C4-2B (cell line): ENCODE measurements around the gene TYRP1.

Source experiments
- ZFX ChIP-seq: fragments of 450-650 bp; IDR thresholded peaks from 2 replicates; pipeline ENCODE4 v1.6.1; 2017
- TF ChIP-seq, protein P1 (sequence below): fragments of 450-650 bp; conservative IDR thresholded peaks from 2 replicates; pipeline ENCODE4 v1.5.1; 2017; ENCODE audit warnings: mild to moderate bottlenecking

GRCh38 chr9:12657233-12657632 lies 36.0 kb upstream of the TYRP1 start:
- TF ChIP-seq, protein P1, sequence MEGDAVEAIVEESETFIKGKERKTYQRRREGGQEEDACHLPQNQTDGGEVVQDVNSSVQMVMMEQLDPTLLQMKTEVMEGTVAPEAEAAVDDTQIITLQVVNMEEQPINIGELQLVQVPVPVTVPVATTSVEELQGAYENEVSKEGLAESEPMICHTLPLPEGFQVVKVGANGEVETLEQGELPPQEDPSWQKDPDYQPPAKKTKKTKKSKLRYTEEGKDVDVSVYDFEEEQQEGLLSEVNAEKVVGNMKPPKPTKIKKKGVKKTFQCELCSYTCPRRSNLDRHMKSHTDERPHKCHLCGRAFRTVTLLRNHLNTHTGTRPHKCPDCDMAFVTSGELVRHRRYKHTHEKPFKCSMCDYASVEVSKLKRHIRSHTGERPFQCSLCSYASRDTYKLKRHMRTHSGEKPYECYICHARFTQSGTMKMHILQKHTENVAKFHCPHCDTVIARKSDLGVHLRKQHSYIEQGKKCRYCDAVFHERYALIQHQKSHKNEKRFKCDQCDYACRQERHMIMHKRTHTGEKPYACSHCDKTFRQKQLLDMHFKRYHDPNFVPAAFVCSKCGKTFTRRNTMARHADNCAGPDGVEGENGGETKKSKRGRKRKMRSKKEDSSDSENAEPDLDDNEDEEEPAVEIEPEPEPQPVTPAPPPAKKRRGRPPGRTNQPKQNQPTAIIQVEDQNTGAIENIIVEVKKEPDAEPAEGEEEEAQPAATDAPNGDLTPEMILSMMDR, result no peak; the same call in 1 of the 2 replicates
- TF ChIP-seq ZFX, result no peak
